ENCODE measurements around the gene DDX24. TPM values are rescaled to one million over a fixed set of nuclear protein-coding genes. Genes with fewer than 3 reads are reported as not detected.
"Not testable (repeated sequence)": the region's sequence is repeated elsewhere in the genome, so short reads cannot be mapped to it uniquely, and the experiment has no call there.

The DDX24 gene
- total RNA-seq, 2 donors from 2014 or later: 222 to 241 TPM

GRCh38 chr14:94077823-94078222 lies 3.2 kb downstream of the DDX24 start:
- peak overlapping the region; percentile 99 for H3K27ac Mint-ChIP-seq
- ATAC-seq (replicated peaks): no peak
- H3K9me3 Mint-ChIP-seq: no peaks in the 10 kb centered on the region
- peaks cover 86% of the 10 kb centered on the region for H3K36me3 Mint-ChIP-seq (ENCODE audit: low read depth)
- peak overlapping the region; percentile 87 for H3K4me3 Mint-ChIP-seq
- H3K27me3 Mint-ChIP-seq: no peaks in the 10 kb centered on the region
- H3K4me1 Mint-ChIP-seq: peaks cover 37% of the 10 kb centered on the region

- no peak for ATAC-seq (replicated peaks)
- Mint-ChIP-seq H3K27ac (peak overlapping the region; percentile 99), H3K4me1 (peaks cover 39% of the 10 kb centered on the region), H3K27me3 (no peaks in the 10 kb centered on the region), H3K36me3 (ENCODE audit: low read depth) (peaks cover 90% of the 10 kb centered on the region), H3K9me3 (peaks cover 2% of the 10 kb centered on the region), H3K4me3 (peak overlapping the region; percentile 87)
These were observed 3.7 kb downstream of the DDX24 start for GRCh38 chr14:94077111-94077821.

GRCh38 chr14:94075008-94075407 lies 6.0 kb downstream of the DDX24 start:
- Mint-ChIP-seq H3K4me1 (peaks cover 44% of the 10 kb centered on the region), H3K27ac (no peak overlapping the region), H3K9me3 (peaks cover 10% of the 10 kb centered on the region), H3K4me3 (peak overlapping the region; percentile 87), H3K36me3 (ENCODE audit: low read depth) (peaks cover 95% of the 10 kb centered on the region), H3K27me3 (no peaks in the 10 kb centered on the region)
- no peak for ATAC-seq (replicated peaks)

GRCh38 chr14:94074534-94074933 lies 6.5 kb downstream of the DDX24 start:
- no peak for ATAC-seq (replicated peaks)
- Mint-ChIP-seq H3K4me3 (peak overlapping the region; percentile 87), H3K36me3 (ENCODE audit: low read depth) (peaks cover 95% of the 10 kb centered on the region), H3K9me3 (peaks cover 10% of the 10 kb centered on the region), H3K4me1 (peaks cover 42% of the 10 kb centered on the region), H3K27me3 (no peaks in the 10 kb centered on the region), H3K27ac (no peak overlapping the region)

DNA sequence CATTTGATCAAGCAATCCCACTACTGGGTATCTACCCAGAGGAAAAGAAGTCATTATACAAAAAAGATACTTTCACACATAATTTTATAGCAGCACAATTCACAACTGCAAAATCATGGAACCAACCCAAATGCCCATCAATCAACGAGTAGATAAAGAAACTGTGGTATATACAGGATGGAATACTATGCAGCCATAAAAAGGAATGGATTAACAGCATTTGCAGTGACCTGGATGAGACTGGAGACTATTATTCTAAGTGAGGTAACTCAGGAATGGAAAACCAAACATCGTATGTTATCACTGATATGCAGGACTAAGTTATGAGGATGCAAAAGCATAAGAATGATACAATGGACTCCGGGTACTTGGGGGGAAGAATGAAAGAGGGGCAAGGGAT lies 8.9 kb downstream of the DDX24 start:
- not testable (repeated sequence) for ATAC-seq (replicated peaks); H3K27me3 Mint-ChIP-seq; H3K27ac Mint-ChIP-seq; H3K9me3 Mint-ChIP-seq
- peak overlapping the region; percentile 46 for H3K4me3 Mint-ChIP-seq
- H3K4me1 Mint-ChIP-seq: peaks cover 46% of the 10 kb centered on the region
- peaks cover 95% of the 10 kb centered on the region for H3K36me3 Mint-ChIP-seq (ENCODE audit: low read depth)

DNA sequence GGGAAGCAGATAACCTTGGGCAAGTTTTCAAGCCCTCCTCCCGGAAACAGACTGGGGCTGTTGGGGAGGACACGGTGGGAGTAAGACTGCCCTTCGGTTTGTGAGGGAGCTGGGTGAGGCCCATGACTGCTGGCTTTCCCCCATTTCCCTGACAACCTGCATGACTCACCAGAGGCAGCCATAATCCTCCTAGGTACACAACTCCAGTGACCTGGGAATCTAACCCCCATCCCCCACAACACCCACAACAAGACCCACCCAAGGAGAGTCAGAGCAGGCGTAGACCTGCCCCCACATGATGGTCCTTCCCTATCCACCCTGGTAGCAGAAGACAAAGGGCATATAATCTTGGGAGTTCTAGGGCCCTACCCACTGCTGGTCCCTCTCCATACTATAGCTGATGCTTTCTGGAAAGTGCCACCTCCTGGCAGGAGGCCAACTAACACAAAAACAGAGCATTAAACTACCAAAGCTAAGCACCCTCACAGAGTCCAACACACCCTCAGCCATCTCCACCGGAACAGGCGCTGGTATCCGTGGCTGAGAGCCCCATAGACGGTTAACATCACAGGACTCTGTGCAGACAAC lies 14.8 kb downstream of the DDX24 start:
- no peak for ATAC-seq (replicated peaks)
- Mint-ChIP-seq H3K27ac (peak overlapping the region; percentile 85), H3K4me1 (peaks cover 44% of the 10 kb centered on the region)

GRCh38 chr14:94062344-94062940 lies 18.6 kb downstream of the DDX24 start:
- peaks cover 30% of the 10 kb centered on the region for H3K4me1 Mint-ChIP-seq

More for the DNA sequence above, 14.8 kb downstream of the DDX24 start:
- Mint-ChIP-seq H3K27me3 (no peaks in the 10 kb centered on the region), H3K9me3 (peaks cover 6% of the 10 kb centered on the region), H3K4me3 (peak overlapping the region; percentile 9), H3K36me3 (ENCODE audit: low read depth) (peaks cover 96% of the 10 kb centered on the region)

DNA sequence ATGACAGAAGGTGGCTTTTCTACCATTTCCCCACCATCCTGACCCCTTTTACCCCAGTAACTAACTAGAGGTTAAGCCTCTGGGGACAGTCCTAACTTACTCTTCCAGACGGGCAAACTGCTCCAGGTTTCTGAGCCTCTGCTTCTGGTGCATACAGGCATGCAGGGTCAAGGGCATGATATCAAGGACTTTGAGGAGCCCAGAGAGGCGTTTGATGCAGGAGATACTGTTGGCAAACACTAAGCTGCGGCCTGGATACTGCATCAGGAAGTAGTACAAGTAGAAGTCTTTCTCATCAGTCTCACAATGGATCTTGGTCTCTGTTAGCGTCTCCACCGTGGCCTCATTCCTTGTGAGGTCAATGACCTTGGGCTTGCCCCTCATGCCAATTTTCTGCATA lies 21.0 kb downstream of the DDX24 start:
- Mint-ChIP-seq H3K9me3 (no peaks in the 10 kb centered on the region), H3K27ac (no peak overlapping the region), H3K4me3 (no peak overlapping the region), H3K4me1 (peaks cover 27% of the 10 kb centered on the region), H3K36me3 (ENCODE audit: low read depth) (peaks cover 99% of the 10 kb centered on the region), H3K27me3 (no peaks in the 10 kb centered on the region)
- ATAC-seq (replicated peaks): no peak

More at GRCh38 chr14:94062344-94062940, 18.6 kb downstream of the DDX24 start:
- Mint-ChIP-seq H3K9me3 (no peaks in the 10 kb centered on the region), H3K36me3 (ENCODE audit: low read depth) (peaks cover 96% of the 10 kb centered on the region), H3K4me3 (no peak overlapping the region), H3K27ac (no peak overlapping the region), H3K27me3 (no peaks in the 10 kb centered on the region)
- ATAC-seq (replicated peaks): no peak

DNA sequence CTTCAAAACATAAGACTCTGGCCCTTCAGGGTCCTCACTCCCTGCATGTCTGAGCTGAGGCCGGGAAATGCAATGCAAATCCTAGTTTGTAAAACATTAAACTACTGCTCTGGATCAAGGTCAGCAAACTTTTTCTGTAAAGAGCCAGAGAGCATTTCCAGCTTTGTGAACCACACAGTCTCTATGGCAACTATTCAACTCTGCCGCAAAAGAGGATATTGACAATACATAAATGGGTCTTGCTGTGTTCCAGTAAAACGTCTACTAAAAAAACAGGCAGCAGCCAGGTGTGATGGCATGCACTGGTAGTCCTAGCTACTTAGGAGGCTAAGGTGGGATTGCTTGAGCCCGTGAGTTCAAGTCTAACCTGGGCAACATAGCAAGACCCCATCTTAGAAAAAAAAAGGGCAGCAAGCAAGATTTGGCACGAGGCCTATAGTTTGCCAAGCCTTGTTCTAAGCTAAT lies 22.3 kb downstream of the DDX24 start:
- Mint-ChIP-seq H3K4me1 (peaks cover 27% of the 10 kb centered on the region), H3K4me3 (no peak overlapping the region), H3K9me3 (no peaks in the 10 kb centered on the region), H3K27me3 (no peaks in the 10 kb centered on the region), H3K36me3 (ENCODE audit: low read depth) (peaks cover 100% of the 10 kb centered on the region), H3K27ac (peak overlapping the region; percentile 92)
- ATAC-seq (replicated peaks): no peak

DNA sequence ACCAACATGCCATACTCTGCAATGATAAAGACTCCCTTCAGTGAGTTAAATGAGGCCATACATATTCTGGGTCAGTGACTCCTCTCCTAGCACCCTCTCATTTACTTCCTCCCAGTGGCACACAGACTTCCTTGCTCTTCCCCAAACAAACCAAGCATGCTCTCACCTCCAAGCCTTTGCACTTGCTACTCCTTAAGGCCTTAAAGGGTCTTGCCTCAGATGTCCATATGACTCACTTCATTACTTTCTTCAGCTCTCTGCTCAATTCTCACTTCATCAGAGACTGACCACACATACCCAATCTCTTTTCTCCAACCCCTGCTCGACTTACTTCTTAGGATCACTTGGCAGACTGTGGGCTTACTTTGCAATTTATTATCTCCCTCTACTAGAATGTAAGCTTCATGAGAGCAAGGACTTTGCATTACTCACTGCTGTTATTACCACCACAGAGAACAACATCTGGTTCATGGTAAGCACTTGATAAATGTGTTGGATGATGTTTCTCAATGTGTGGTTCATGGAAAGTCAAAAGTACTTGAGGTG lies 22.8 kb downstream of the DDX24 start:
- H3K9me3 Mint-ChIP-seq: no peaks in the 10 kb centered on the region
- H3K36me3 Mint-ChIP-seq (ENCODE audit: low read depth): peaks cover 96% of the 10 kb centered on the region
- ATAC-seq (replicated peaks): peak; percentile 25
- peaks cover 27% of the 10 kb centered on the region for H3K4me1 Mint-ChIP-seq
- H3K27me3 Mint-ChIP-seq: no peaks in the 10 kb centered on the region
- peak overlapping the region; percentile 92 for H3K27ac Mint-ChIP-seq
- peak overlapping the region; percentile 0 for H3K4me3 Mint-ChIP-seq

DNA sequence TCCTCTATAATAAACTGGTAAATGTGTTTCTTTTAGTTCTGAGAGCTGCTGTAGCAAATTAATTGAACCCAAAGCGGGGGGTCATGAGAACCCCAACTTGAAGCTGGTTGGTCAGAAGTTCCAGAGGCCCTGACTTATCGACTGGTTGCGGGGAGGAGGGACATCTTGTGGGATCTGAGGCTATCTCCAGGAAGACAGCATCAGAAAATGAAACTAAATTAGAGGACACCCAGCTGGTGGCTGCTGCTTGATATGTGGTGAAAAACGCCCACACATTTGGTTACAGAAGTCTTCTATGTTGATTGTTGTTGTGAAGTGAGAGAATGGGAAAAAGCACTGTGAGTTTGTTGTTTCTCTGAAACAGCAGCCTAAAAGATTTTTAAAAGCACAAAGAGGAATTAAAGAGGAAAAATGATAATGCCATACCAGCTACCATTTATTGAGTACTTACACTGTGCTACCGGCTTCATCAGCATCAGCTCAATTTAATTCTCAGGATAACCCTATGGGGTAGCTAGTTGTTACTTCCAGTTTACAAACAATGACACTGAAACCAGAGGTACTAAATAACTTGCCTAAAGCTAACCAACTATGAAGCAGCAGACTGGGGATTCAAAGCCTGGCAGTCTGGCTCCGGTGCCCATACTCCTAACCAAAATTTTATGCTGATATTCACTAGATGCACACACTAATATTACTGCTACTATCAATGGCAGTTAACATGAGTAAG lies 24.3 kb downstream of the DDX24 start:
- no peaks in the 10 kb centered on the region for H3K9me3 Mint-ChIP-seq
- H3K36me3 Mint-ChIP-seq (ENCODE audit: low read depth): peaks cover 96% of the 10 kb centered on the region
- peak; percentile 82 for ATAC-seq (replicated peaks)
- peak overlapping the region; percentile 92 for H3K27ac Mint-ChIP-seq
- H3K27me3 Mint-ChIP-seq: no peaks in the 10 kb centered on the region
- H3K4me3 Mint-ChIP-seq: peak overlapping the region; percentile 57
- H3K4me1 Mint-ChIP-seq: peaks cover 37% of the 10 kb centered on the region

- Mint-ChIP-seq H3K4me3 (no peak overlapping the region), H3K27me3 (no peaks in the 10 kb centered on the region), H3K36me3 (ENCODE audit: low read depth) (peaks cover 96% of the 10 kb centered on the region), H3K9me3 (no peaks in the 10 kb centered on the region), H3K27ac (peak overlapping the region; percentile 92), H3K4me1 (peaks cover 30% of the 10 kb centered on the region)
- ATAC-seq (replicated peaks): no peak
These were observed 26.1 kb downstream of the DDX24 start for GRCh38 chr14:94054936-94055335.

DNA sequence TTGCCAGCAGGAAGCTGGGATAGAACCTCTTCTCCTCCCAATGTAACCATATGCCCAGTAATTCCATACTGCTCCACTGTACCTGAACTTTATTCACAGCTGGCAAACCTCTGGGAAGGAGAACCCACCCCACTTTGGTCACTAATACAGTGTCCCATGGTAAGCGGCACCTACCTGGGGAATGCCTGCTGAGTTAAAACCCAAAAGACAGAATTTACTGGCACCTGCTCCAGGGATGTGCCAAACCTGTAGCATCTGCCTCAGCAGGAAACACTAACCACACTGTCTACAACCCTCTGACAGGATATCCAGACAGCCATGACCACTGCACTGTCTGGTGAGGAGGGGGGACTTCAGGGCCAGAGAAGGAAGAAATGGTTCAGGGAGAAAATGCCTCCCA lies 26.6 kb downstream of the DDX24 start:
- Mint-ChIP-seq H3K4me1 (peaks cover 30% of the 10 kb centered on the region), H3K9me3 (no peaks in the 10 kb centered on the region), H3K36me3 (ENCODE audit: low read depth) (peaks cover 96% of the 10 kb centered on the region), H3K27ac (peak overlapping the region; percentile 92), H3K27me3 (no peaks in the 10 kb centered on the region), H3K4me3 (no peak overlapping the region)
- ATAC-seq (replicated peaks): no peak

GRCh38 chr14:94052662-94053061 lies 28.3 kb downstream of the DDX24 start:
- Mint-ChIP-seq H3K27ac (peak overlapping the region; percentile 66), H3K36me3 (ENCODE audit: low read depth) (peaks cover 95% of the 10 kb centered on the region), H3K4me3 (no peak overlapping the region), H3K9me3 (no peaks in the 10 kb centered on the region), H3K4me1 (peaks cover 23% of the 10 kb centered on the region), H3K27me3 (no peaks in the 10 kb centered on the region)
- no peak for ATAC-seq (replicated peaks)

All from activated T-helper 17 cell treated with anti-CD3 and anti-CD28 coated beads, Interleukin-2, amount 50 U/mL, for 72 hours (primary cell).